Stimulated activated CD8-positive, alpha-beta memory T cell treated with anti-CD3 and anti-CD28 coated beads, Interleukin-15, amount 100 ng/mL, for 48 hours (primary cell): ENCODE results near the gene VWA3A.
"Not testable (repeated sequence)": the region's sequence is repeated elsewhere in the genome, so short reads cannot be mapped to it uniquely, and the experiment has no call there.

Experiments used
- DNase-seq, 2 donors: peaks; one replicate each; pipeline ENCODE4 v3.0.0-alpha.2; 2020; ENCODE audit warnings: low read depth in 2 of 2

The VWA3A gene

GRCh38 chr16:22132801-22133200 lies 40.5 kb downstream of the VWA3A start:
- no peak for DNase-seq

DNA sequence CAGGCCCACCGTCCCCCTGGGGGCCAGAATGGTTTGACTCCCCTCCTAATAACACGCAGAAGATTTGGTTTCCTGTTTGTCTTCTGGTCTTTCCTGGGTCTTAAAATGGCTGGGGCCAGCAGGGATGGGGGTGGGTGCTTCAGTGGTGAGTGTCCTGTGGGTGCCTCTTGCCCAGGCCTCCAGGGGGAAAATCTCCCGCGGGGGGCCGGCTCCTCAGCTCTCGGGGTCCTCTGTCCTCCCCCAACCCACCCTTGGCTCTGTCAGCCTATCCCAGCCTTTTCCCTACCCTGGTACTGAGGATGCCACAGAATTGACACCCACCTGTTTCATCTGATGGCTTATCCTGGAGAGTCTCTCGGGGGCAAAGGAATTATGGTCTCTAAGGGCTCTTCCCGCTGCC lies 46.1 kb downstream of the VWA3A start:
- no peak for DNase-seq

GRCh38 chr16:22139008-22139407 lies 46.7 kb downstream of the VWA3A start:
- DNase-seq: no peak

GRCh38 chr16:22139732-22140131 lies 47.4 kb downstream of the VWA3A start:
- DNase-seq: no peak

DNA sequence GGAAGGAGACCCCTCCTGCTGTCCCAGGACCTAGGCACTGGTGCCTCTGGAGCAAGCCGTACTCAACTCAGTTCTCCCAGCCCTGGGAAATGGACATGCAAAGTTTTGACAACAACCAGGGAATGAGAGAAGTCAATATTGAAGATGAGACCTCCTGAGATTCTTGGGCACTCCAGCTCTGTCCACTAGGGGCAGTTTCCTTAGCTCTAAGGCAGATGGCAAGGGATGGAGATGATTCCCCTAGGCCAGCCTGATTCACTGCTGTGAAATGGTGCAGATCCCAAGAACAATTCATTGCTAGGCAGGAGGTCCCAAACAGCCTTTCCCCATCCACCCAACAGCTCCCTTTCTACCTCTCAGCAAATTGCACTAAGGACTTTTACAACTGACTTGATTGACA lies 49.4 kb downstream of the VWA3A start:
- no peak for DNase-seq

- no peak for DNase-seq
Measured at GRCh38 chr16:22144520-22144919, 52.2 kb downstream of the VWA3A start.

DNA sequence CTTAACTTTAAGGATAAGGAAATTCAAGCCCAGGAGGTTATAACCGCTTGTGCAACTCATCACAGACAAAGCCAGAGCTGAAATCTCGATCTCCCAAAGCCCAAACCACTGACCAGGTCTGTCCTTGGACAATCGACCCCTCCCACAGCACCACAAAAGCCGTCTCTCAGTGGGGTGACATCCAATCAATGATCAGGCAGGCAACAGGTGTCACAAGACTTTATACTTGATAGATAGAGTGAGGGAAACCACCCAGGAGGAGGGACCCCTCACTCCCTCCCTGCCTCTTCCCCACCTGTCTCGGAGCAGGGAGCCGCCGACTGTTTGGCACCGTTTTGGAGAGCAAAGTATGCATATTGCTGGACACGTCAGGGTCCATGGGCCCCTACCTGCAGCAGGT lies 55.5 kb downstream of the VWA3A start:
- no peak for DNase-seq

GRCh38 chr16:22151246-22151998 lies 59.1 kb downstream of the VWA3A start:
- no peak for DNase-seq

DNA sequence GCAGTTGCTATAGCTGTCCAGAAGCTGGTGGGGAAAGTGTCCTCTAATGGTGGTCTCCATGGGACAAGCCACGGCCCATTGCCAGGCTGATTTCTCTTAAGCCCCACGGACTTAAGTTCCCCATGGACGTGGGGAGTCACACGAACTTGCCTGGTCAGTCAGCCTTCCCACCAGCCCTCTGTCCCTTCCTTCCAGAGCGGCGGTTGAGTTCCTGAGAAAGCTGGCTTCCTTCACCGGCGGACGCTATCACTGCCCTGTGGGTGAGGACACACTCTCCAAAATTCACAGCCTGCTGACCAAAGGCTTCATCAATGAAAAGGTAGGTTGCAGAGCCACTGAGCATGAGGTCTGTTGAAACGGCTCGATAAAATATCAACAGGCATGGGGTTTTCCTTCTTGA lies 60.0 kb downstream of the VWA3A start:
- no peak for DNase-seq

DNA sequence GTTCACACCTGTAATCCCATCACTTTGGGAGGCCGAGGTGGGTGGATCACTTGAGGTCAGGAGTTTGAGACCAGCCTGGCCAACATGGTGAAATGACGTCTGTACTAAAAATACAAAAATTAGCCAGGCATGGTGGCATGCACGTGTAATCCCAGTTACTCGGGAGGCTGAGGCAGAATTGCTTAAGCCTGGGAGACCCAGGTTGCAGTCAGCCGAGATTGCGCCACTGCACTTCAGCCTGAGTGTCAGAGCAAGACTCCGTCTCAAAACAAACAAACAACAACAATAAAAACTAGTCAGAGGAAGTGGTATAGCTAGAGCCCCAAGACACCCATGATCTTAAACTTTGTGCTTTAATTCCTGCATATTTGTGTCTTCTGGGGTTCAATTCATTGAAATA lies 60.7 kb downstream of the VWA3A start:
- not testable (repeated sequence) for DNase-seq

- DNase-seq: no peak
Measured at GRCh38 chr16:22161401-22161800, 69.1 kb downstream of the VWA3A start.

- DNase-seq: peak in 1 of 2 donors; percentile 8
Measured at GRCh38 chr16:22161999-22162655, 69.8 kb downstream of the VWA3A start, which contains the start of gene SDR42E2. Gene SDR42E2 (plus strand): TSS chr16:22162506. CDS start chr16:22165583, 3,077 bp downstream.

GRCh38 chr16:22162656-22163009 lies 70.3 kb downstream of the VWA3A start:
- DNase-seq: no peak

- DNase-seq: no peak
Measured at GRCh38 chr16:22163806-22164205, 71.5 kb downstream of the VWA3A start.

GRCh38 chr16:22164482-22164881 lies 72.1 kb downstream of the VWA3A start:
- no peak for DNase-seq

- DNase-seq: no peak
Measured at GRCh38 chr16:22165508-22166285, 73.4 kb downstream of the VWA3A start.

- no peak for DNase-seq
Measured at GRCh38 chr16:22171953-22172352, 79.6 kb downstream of the VWA3A start.

DNA sequence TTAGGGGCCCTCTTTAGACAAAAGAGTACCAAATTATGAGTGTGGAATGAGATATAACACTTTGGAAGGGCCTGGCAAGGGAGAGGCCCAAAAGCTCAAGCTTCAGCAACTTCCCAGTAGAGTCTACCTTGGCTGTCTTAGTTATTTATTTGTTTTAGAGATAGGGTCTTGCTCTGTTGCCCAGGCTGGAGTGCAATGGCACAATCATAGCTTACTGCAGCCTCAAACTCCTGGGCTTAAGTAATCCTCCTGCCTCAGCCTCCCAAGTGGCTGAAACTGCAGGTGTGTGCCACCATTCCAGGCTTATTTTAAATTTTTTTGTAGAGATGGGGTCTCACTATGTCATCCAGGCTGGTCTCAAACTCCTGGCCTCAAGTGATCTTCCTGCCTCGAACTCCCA lies 80.3 kb downstream of the VWA3A start:
- not testable (repeated sequence) for DNase-seq

DNA sequence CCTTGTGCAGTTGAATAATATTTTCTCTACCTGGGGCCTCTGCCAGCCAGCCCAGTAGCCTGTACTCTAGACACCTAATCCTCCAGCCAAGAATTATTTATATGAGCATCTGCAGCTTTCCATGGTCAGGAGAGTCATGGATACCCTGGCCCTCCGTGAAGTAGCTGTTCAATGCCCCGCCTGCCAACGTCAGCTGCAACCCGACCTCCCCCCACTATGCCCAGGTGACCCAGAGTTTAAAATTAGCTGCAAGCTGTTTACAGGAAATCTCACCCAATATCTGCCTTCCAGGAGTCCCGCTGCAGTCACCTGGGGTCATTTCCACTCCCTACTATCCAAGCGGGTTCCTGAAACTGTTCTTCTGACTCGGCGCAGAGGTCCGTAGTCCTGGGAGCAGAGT lies 82.3 kb downstream of the VWA3A start:
- DNase-seq: no peak

DNA sequence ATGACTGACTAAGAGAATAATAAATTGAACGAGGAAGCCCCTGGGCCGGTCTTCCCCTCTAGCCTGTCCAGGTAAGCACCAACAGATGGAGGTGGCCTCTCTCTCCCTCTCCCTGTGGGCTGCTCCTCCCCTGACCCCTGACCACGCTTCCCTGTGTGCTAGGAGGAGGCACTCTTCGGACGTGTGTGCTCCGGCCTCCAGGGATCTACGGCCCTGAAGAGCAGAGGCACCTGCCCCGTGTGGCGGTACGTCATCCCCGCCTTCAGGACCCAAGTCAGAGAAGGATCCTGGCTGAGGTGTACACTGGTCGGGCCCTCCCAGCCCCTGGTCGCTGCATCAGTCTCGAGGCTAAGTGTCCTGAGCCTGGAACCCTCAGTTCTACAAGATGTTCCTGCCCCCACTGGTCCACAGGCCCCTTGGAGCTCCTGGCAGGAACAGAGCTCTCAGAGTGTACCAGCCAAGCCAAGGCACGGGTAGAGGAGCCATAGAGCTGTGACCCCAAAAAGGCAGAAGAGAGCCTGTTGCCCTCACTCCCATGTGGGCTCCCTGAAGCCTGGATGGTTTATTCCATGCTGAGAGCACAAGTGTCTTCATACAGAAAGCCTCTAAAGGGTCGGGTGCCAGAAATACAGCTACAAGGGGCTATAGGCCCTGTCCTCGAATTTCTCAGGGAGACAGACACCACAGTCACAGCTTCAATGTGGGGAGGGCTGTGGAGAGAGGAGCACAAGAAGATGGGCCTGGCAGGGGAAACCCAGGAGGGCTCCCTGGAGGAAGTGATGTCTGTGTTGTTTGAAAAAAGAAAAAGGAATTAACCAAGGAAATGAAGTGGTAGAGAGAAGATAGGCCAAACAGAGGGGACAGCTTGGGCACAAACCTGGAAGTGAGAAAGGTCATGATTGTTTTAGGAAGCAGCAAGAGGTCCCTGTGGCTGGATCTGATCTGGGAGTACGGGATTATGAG lies 85.9 kb downstream of the VWA3A start:
- no peak for DNase-seq

DNA sequence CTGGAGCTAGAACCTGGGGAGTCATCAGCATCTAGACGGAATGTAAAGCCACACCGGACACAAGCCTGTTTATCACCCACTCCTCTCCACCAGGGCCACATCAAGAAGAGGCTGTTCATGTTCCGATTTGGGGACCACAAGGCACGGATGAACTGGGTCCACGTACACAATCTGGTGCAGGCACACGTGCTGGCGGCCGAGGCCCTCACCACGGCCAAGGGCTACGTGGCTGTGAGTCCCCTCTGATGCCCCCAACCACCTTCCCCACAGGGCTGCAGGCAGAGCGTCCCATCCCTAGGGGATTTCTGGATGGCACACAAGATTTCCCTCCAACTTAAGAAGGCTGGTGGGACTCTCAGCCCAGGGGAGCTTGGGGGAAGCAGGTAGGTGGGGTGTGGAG lies 89.1 kb downstream of the VWA3A start:
- no peak for DNase-seq

DNA sequence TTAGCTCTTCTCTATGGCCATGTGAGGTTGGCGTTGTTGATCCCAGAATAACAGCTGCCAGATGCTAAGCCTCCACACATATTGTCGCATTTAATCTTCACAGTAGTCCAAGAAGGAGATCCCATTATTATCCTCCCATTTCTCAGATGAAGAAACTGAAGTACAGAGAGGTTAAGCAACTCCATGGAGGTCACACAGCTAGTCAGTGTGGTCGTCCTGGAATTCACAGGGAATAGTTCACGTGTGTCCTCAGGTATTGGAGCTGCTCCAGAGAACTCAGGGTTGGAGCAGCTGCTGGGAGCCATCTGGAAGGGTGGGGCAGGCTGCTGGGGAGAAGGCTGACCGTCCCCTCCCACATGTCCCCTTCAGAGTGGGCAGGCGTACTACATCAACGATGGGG lies 89.5 kb downstream of the VWA3A start:
- DNase-seq: no peak
